ENCODE data around the gene PCNX2. TPM values are rescaled to one million over a fixed set of nuclear protein-coding genes. Genes with fewer than 3 reads are reported as not detected.

Gene PCNX2
- total and polyA plus RNA-seq, 2 donors, result 7.7 to 10.0 TPM

- no peak for DNase-seq (ENCODE audit: low read depth in 6 of 9, low spot score in 9 of 9)
- 100% methylated on average over 1 of the region's 1 CpG for WGBS
- H3K9me3 ChIP-seq (ENCODE audit: control insufficient read depth in 2 of 2, insufficient read depth in 1 of 2, low read length in 1 of 2), result no peaks in the 10 kb centered on the region
- no peaks in the 10 kb centered on the region for H3K4me1 ChIP-seq (ENCODE audit: control insufficient read depth in 2 of 2, insufficient read depth in 2 of 2, low read length in 2 of 2)
- H3K4me3 ChIP-seq (ENCODE audit: low read length in 2 of 2), result no peak overlapping the region
- no peaks in the 10 kb centered on the region for H3K27me3 ChIP-seq (ENCODE audit: control insufficient read depth in 2 of 2, insufficient read depth in 1 of 2, low read length in 1 of 2)
- H3K36me3 ChIP-seq (ENCODE audit: control insufficient read depth in 2 of 2, insufficient read depth in 2 of 2, low read length in 1 of 2), result no peaks in the 10 kb centered on the region
- no peak overlapping the region for H3K27ac ChIP-seq (ENCODE audit: low read depth in 1 of 2, low read length in 1 of 2)
These were observed 127.1 kb downstream of the PCNX2 start for GRCh38 chr1:233168384-233168783.

- Histone ChIP-seq H3K27ac (ENCODE audit: low read depth in 1 of 2, low read length in 1 of 2) (no peak overlapping the region), H3K4me1 (ENCODE audit: control insufficient read depth in 2 of 2, insufficient read depth in 2 of 2, low read length in 2 of 2) (no peaks in the 10 kb centered on the region), H3K36me3 (ENCODE audit: control insufficient read depth in 2 of 2, insufficient read depth in 2 of 2, low read length in 1 of 2) (no peaks in the 10 kb centered on the region), H3K27me3 (ENCODE audit: control insufficient read depth in 2 of 2, insufficient read depth in 1 of 2, low read length in 1 of 2) (no peaks in the 10 kb centered on the region), H3K9me3 (ENCODE audit: control insufficient read depth in 2 of 2, insufficient read depth in 1 of 2, low read length in 1 of 2) (no peaks in the 10 kb centered on the region), H3K4me3 (ENCODE audit: low read length in 2 of 2) (no peak overlapping the region)
- no peak for DNase-seq (ENCODE audit: low read depth in 6 of 9, low spot score in 9 of 9)
- WGBS, result 84% methylated on average over 4 of the region's 4 CpGs
These were observed 128.6 kb downstream of the PCNX2 start for GRCh38 chr1:233166896-233167295.

GRCh38 chr1:233163696-233164095 is 131.8 kb downstream of the PCNX2 start:
- no peak overlapping the region for H3K4me3 ChIP-seq (ENCODE audit: low read length in 2 of 2)
- no peaks in the 10 kb centered on the region for H3K4me1 ChIP-seq (ENCODE audit: control insufficient read depth in 2 of 2, insufficient read depth in 2 of 2, low read length in 2 of 2)
- no peaks in the 10 kb centered on the region for H3K36me3 ChIP-seq (ENCODE audit: control insufficient read depth in 2 of 2, insufficient read depth in 2 of 2, low read length in 1 of 2)
- H3K9me3 ChIP-seq (ENCODE audit: control insufficient read depth in 2 of 2, insufficient read depth in 1 of 2, low read length in 1 of 2), result no peaks in the 10 kb centered on the region
- H3K27me3 ChIP-seq (ENCODE audit: control insufficient read depth in 2 of 2, insufficient read depth in 1 of 2, low read length in 1 of 2), result no peaks in the 10 kb centered on the region
- H3K27ac ChIP-seq (ENCODE audit: low read depth in 1 of 2, low read length in 1 of 2), result no peak overlapping the region
- WGBS, result 96% methylated on average over 1 of the region's 1 CpG
- no peak for DNase-seq (ENCODE audit: low read depth in 6 of 9, low spot score in 9 of 9)

GRCh38 chr1:233158322-233158721 is 137.2 kb downstream of the PCNX2 start:
- Histone ChIP-seq H3K9me3 (ENCODE audit: control insufficient read depth in 2 of 2, insufficient read depth in 1 of 2, low read length in 1 of 2) (no peaks in the 10 kb centered on the region), H3K27ac (ENCODE audit: low read depth in 1 of 2, low read length in 1 of 2) (no peak overlapping the region), H3K4me1 (ENCODE audit: control insufficient read depth in 2 of 2, insufficient read depth in 2 of 2, low read length in 2 of 2) (no peaks in the 10 kb centered on the region), H3K4me3 (ENCODE audit: low read length in 2 of 2) (no peak overlapping the region), H3K36me3 (ENCODE audit: control insufficient read depth in 2 of 2, insufficient read depth in 2 of 2, low read length in 1 of 2) (no peaks in the 10 kb centered on the region), H3K27me3 (ENCODE audit: control insufficient read depth in 2 of 2, insufficient read depth in 1 of 2, low read length in 1 of 2) (no peaks in the 10 kb centered on the region)
- no peak for DNase-seq (ENCODE audit: low read depth in 6 of 9, low spot score in 9 of 9)

- Histone ChIP-seq H3K27ac (ENCODE audit: low read depth in 1 of 2, low read length in 1 of 2) (no peak overlapping the region), H3K27me3 (ENCODE audit: control insufficient read depth in 2 of 2, insufficient read depth in 1 of 2, low read length in 1 of 2) (no peaks in the 10 kb centered on the region), H3K4me1 (ENCODE audit: control insufficient read depth in 2 of 2, insufficient read depth in 2 of 2, low read length in 2 of 2) (no peaks in the 10 kb centered on the region), H3K9me3 (ENCODE audit: control insufficient read depth in 2 of 2, insufficient read depth in 1 of 2, low read length in 1 of 2) (no peaks in the 10 kb centered on the region), H3K4me3 (ENCODE audit: low read length in 2 of 2) (no peak overlapping the region), H3K36me3 (ENCODE audit: control insufficient read depth in 2 of 2, insufficient read depth in 2 of 2, low read length in 1 of 2) (no peaks in the 10 kb centered on the region)
- DNase-seq (ENCODE audit: low read depth in 6 of 9, low spot score in 9 of 9), result no peak
These were observed 138.3 kb downstream of the PCNX2 start for GRCh38 chr1:233157245-233157644.

GRCh38 chr1:233151861-233152260 is 143.7 kb downstream of the PCNX2 start:
- WGBS, result 95% methylated on average over 6 of the region's 6 CpGs
- Histone ChIP-seq H3K4me1 (ENCODE audit: control insufficient read depth in 2 of 2, insufficient read depth in 2 of 2, low read length in 2 of 2) (no peaks in the 10 kb centered on the region), H3K4me3 (ENCODE audit: low read length in 2 of 2) (no peak overlapping the region), H3K27ac (ENCODE audit: low read depth in 1 of 2, low read length in 1 of 2) (no peak overlapping the region), H3K36me3 (ENCODE audit: control insufficient read depth in 2 of 2, insufficient read depth in 2 of 2, low read length in 1 of 2) (no peaks in the 10 kb centered on the region), H3K9me3 (ENCODE audit: control insufficient read depth in 2 of 2, insufficient read depth in 1 of 2, low read length in 1 of 2) (no peaks in the 10 kb centered on the region), H3K27me3 (ENCODE audit: control insufficient read depth in 2 of 2, insufficient read depth in 1 of 2, low read length in 1 of 2) (no peaks in the 10 kb centered on the region)
- no peak for DNase-seq (ENCODE audit: low read depth in 6 of 9, low spot score in 9 of 9)

GRCh38 chr1:233144434-233144833 is 151.1 kb downstream of the PCNX2 start:
- H3K27ac ChIP-seq (ENCODE audit: low read depth in 1 of 2, low read length in 1 of 2), result no peak overlapping the region
- no peaks in the 10 kb centered on the region for H3K9me3 ChIP-seq (ENCODE audit: control insufficient read depth in 2 of 2, insufficient read depth in 1 of 2, low read length in 1 of 2)
- no peaks in the 10 kb centered on the region for H3K27me3 ChIP-seq (ENCODE audit: control insufficient read depth in 2 of 2, insufficient read depth in 1 of 2, low read length in 1 of 2)
- no peaks in the 10 kb centered on the region for H3K36me3 ChIP-seq (ENCODE audit: control insufficient read depth in 2 of 2, insufficient read depth in 2 of 2, low read length in 1 of 2)
- H3K4me3 ChIP-seq (ENCODE audit: low read length in 2 of 2), result no peak overlapping the region
- 97% methylated on average over 2 of the region's 2 CpGs for WGBS
- peaks cover 0 to 4% of the 10 kb centered on the region in 2 donors for H3K4me1 ChIP-seq (ENCODE audit: control insufficient read depth in 2 of 2, insufficient read depth in 2 of 2, low read length in 2 of 2)
- DNase-seq (ENCODE audit: low read depth in 6 of 9, low spot score in 9 of 9), result no peak

GRCh38 chr1:233143241-233143640 is 152.3 kb downstream of the PCNX2 start:
- H3K4me1 ChIP-seq (ENCODE audit: control insufficient read depth in 2 of 2, insufficient read depth in 2 of 2, low read length in 2 of 2), result peaks cover 0 to 4% of the 10 kb centered on the region in 2 donors
- H3K9me3 ChIP-seq (ENCODE audit: control insufficient read depth in 2 of 2, insufficient read depth in 1 of 2, low read length in 1 of 2), result no peaks in the 10 kb centered on the region
- WGBS, result 94% methylated on average over 4 of the region's 4 CpGs
- DNase-seq (ENCODE audit: low read depth in 6 of 9, low spot score in 9 of 9), result no peak
- H3K4me3 ChIP-seq (ENCODE audit: low read length in 2 of 2), result no peak overlapping the region
- H3K36me3 ChIP-seq (ENCODE audit: control insufficient read depth in 2 of 2, insufficient read depth in 2 of 2, low read length in 1 of 2), result no peaks in the 10 kb centered on the region
- H3K27me3 ChIP-seq (ENCODE audit: control insufficient read depth in 2 of 2, insufficient read depth in 1 of 2, low read length in 1 of 2), result no peaks in the 10 kb centered on the region
- no peak overlapping the region for H3K27ac ChIP-seq (ENCODE audit: low read depth in 1 of 2, low read length in 1 of 2)

- Histone ChIP-seq H3K27ac (ENCODE audit: low read depth in 1 of 2, low read length in 1 of 2) (no peak overlapping the region), H3K27me3 (ENCODE audit: control insufficient read depth in 2 of 2, insufficient read depth in 1 of 2, low read length in 1 of 2) (no peaks in the 10 kb centered on the region), H3K4me1 (ENCODE audit: control insufficient read depth in 2 of 2, insufficient read depth in 2 of 2, low read length in 2 of 2) (peaks cover 0 to 4% of the 10 kb centered on the region in 2 donors), H3K9me3 (ENCODE audit: control insufficient read depth in 2 of 2, insufficient read depth in 1 of 2, low read length in 1 of 2) (no peaks in the 10 kb centered on the region), H3K36me3 (ENCODE audit: control insufficient read depth in 2 of 2, insufficient read depth in 2 of 2, low read length in 1 of 2) (no peaks in the 10 kb centered on the region), H3K4me3 (ENCODE audit: low read length in 2 of 2) (no peak overlapping the region)
- DNase-seq (ENCODE audit: low read depth in 6 of 9, low spot score in 9 of 9), result no peak
These were observed 154.6 kb downstream of the PCNX2 start for GRCh38 chr1:233140974-233141373.

- Histone ChIP-seq H3K9me3 (ENCODE audit: control insufficient read depth in 2 of 2, insufficient read depth in 1 of 2, low read length in 1 of 2) (no peaks in the 10 kb centered on the region), H3K36me3 (ENCODE audit: control insufficient read depth in 2 of 2, insufficient read depth in 2 of 2, low read length in 1 of 2) (no peaks in the 10 kb centered on the region), H3K4me1 (ENCODE audit: control insufficient read depth in 2 of 2, insufficient read depth in 2 of 2, low read length in 2 of 2) (peaks cover 0 to 4% of the 10 kb centered on the region in 2 donors), H3K27ac (ENCODE audit: low read depth in 1 of 2, low read length in 1 of 2) (no peak overlapping the region), H3K27me3 (ENCODE audit: control insufficient read depth in 2 of 2, insufficient read depth in 1 of 2, low read length in 1 of 2) (no peaks in the 10 kb centered on the region), H3K4me3 (ENCODE audit: low read length in 2 of 2) (no peak overlapping the region)
- 93% methylated on average over 5 of the region's 5 CpGs for WGBS
- DNase-seq (ENCODE audit: low read depth in 6 of 9, low spot score in 9 of 9), result no peak
These were observed 155.0 kb downstream of the PCNX2 start for GRCh38 chr1:233140499-233140898.

Measured in thymus (tissue), 11 donors.